Measurements from ENCODE around the gene NFX1. TPM values are rescaled to one million over a fixed set of nuclear protein-coding genes. Genes with fewer than 3 reads are reported as not detected.
"Not testable (repeated sequence)": the region's sequence is repeated elsewhere in the genome, so short reads cannot be mapped to it uniquely, and the experiment has no call there.

The NFX1 gene
- total RNA-seq, 3 donors from 2014 or later = 36.3 to 45.5 (median 38.3) TPM

- H3K36me3 ChIP-seq = peaks cover 6% of the 10 kb centered on the region
- no peak for DNase-seq (ENCODE audit: low spot score in 2 of 2)
- no peak overlapping the region for H3K4me3 ChIP-seq
These were observed 21.6 kb downstream of the NFX1 start for GRCh38 chr9:33311953-33312352.

GRCh38 chr9:33315371-33315770, 25.1 kb downstream of the NFX1 start:
- no peak overlapping the region for H3K27ac ChIP-seq

More at GRCh38 chr9:33311953-33312352, 21.6 kb downstream of the NFX1 start:
- Histone ChIP-seq H3K4me1 (no peaks in the 10 kb centered on the region), H3K27me3 (no peaks in the 10 kb centered on the region), H3K9me3 (no peaks in the 10 kb centered on the region), H3K27ac (no peak overlapping the region)
- intact Hi-C loops (cut with DNase I; ENCODE audit: low total_unique reads) = loop anchor here (2.0 kb wide), 1 partner anchor 15 kb away; no protein-coding TSS in a partner anchor
- TF ChIP-seq CTCF (IDR thresholded peaks at IDR 0.05) (no peak), POLR2A (IDR thresholded peaks at IDR 0.05) (no peak), POLR2AphosphoS5 (IDR thresholded peaks at IDR 0.05) (no peak)

GRCh38 chr9:33317136-33317535, 26.8 kb downstream of the NFX1 start:
- intact Hi-C loops (cut with DNase I; ENCODE audit: low total_unique reads) = not testable (repeated sequence)

More at GRCh38 chr9:33315371-33315770, 25.1 kb downstream of the NFX1 start:
- DNase-seq (ENCODE audit: low spot score in 2 of 2) = no peak
- no peak overlapping the region for H3K4me3 ChIP-seq
- no peaks in the 10 kb centered on the region for H3K9me3 ChIP-seq
- intact Hi-C loops (cut with DNase I; ENCODE audit: low total_unique reads) = no loop called here
- no peak for TF ChIP-seq POLR2A (IDR thresholded peaks at IDR 0.05)
- H3K36me3 ChIP-seq = peaks cover 6% of the 10 kb centered on the region
- H3K27me3 ChIP-seq = no peaks in the 10 kb centered on the region
- H3K4me1 ChIP-seq = no peaks in the 10 kb centered on the region

GRCh38 chr9:33318225-33318624, 27.9 kb downstream of the NFX1 start:
- H3K36me3 ChIP-seq = no peaks in the 10 kb centered on the region
- H3K9me3 ChIP-seq = no peaks in the 10 kb centered on the region
- TF ChIP-seq CTCF (IDR thresholded peaks at IDR 0.05) (no peak), POLR2A (IDR thresholded peaks at IDR 0.05) (no peak), POLR2AphosphoS5 (IDR thresholded peaks at IDR 0.05) (no peak)
- H3K27me3 ChIP-seq = no peaks in the 10 kb centered on the region
- H3K4me1 ChIP-seq = no peaks in the 10 kb centered on the region
- H3K4me3 ChIP-seq = no peak overlapping the region
- H3K27ac ChIP-seq = no peak overlapping the region
- intact Hi-C loops (cut with DNase I; ENCODE audit: low total_unique reads) = no loop called here
- no peak for DNase-seq (ENCODE audit: low spot score in 2 of 2)

More at GRCh38 chr9:33317136-33317535, 26.8 kb downstream of the NFX1 start:
- not testable (repeated sequence) for H3K36me3 ChIP-seq; H3K27me3 ChIP-seq; H3K27ac ChIP-seq; H3K4me1 ChIP-seq; H3K9me3 ChIP-seq; DNase-seq (ENCODE audit: low spot score in 2 of 2); H3K4me3 ChIP-seq

GRCh38 chr9:33318781-33319180, 28.5 kb downstream of the NFX1 start:
- Histone ChIP-seq H3K36me3 (no peaks in the 10 kb centered on the region), H3K27me3 (no peaks in the 10 kb centered on the region), H3K27ac (no peak overlapping the region), H3K4me1 (no peaks in the 10 kb centered on the region), H3K9me3 (no peaks in the 10 kb centered on the region), H3K4me3 (no peak overlapping the region)
- intact Hi-C loops (cut with DNase I; ENCODE audit: low total_unique reads) = no loop called here
- DNase-seq (ENCODE audit: low spot score in 2 of 2) = no peak
- TF ChIP-seq POLR2AphosphoS5 (IDR thresholded peaks at IDR 0.05) (no peak), POLR2A (IDR thresholded peaks at IDR 0.05) (no peak), CTCF (IDR thresholded peaks at IDR 0.05) (no peak)

GRCh38 chr9:33320230-33320567, 29.9 kb downstream of the NFX1 start:
- no peak for DNase-seq (ENCODE audit: low spot score in 2 of 2)
- no peaks in the 10 kb centered on the region for H3K36me3 ChIP-seq
- H3K27me3 ChIP-seq = no peaks in the 10 kb centered on the region
- H3K27ac ChIP-seq = peak overlapping the region in 1 of 2 donors; percentile 43
- H3K9me3 ChIP-seq = no peaks in the 10 kb centered on the region
- H3K4me3 ChIP-seq = no peak overlapping the region
- intact Hi-C loops (cut with DNase I; ENCODE audit: low total_unique reads) = no loop called here
- TF ChIP-seq POLR2AphosphoS5 (IDR thresholded peaks at IDR 0.05) (no peak), POLR2A (IDR thresholded peaks at IDR 0.05) (no peak), CTCF (IDR thresholded peaks at IDR 0.05) (no peak)
- no peaks in the 10 kb centered on the region for H3K4me1 ChIP-seq

Measured in breast epithelium (tissue), 4 donors.